ENCODE results near the gene EPS8L2.

DNA sequence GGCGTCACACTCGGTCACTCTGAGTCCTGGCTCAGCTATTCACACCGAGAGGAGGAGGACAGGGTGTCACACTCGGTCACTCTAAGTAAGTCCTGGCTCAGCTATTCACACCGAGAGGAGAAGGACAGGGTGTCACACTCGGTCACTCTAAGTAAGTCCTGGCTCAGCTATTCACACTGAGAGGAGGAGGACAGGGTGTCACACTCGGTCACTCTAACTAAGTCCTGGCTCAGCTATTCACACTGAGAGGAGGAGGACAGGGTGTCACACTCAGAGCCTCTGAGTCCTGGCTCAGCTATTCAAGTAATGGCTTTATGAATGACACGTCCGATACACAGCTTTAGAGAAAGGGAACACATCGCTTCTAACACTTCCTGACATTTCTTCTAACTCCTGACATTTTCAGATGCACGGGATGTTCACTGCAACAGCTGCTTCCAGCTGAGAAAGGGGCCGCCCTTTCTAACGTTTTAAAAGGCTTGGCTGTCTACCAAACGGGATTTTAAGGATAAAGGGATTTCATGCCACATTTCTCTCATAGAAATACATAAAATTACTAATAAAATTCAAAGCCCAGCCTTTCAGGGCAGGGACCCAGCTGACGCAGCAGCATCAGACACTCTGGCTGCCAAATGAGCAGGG lies 40.8 kb upstream of the EPS8L2 start:
- TF ChIP-seq CTCF (IDR thresholded peaks at IDR 0.05): no peak
- no peak for TF ChIP-seq POLR2A (IDR thresholded peaks at IDR 0.05)
- TF ChIP-seq POLR2AphosphoS5 (IDR thresholded peaks at IDR 0.05): no peak
- TF ChIP-seq EP300 (IDR thresholded peaks at IDR 0.05): no peak

Measured in suprapubic skin (tissue), 4 donors.